Stimulated activated effector memory CD8-positive, alpha-beta T cell treated with anti-CD3 and anti-CD28 coated beads, Interleukin-12 subunit alpha, Interleukin-12 subunit beta, amount 100 ng/mL, for 72 hours (primary cell): ENCODE results near the gene FAM174C.

Source experiments
- ATAC-seq: fragments of 150-1000 bp; cut with Tn5 transposase; 2 replicates; pipeline ENCODE4 v1.10.0; 2021
- DNase-seq, 2 donors: peaks; one replicate each; pipeline ENCODE4 v3.0.0; 2021 to 2022; ENCODE audit warnings: low spot score in 2 of 2
- H3K27ac Mint-ChIP-seq: one replicate; pipeline ENCODE4 v1.8.0; 2022; ENCODE audit warnings: mild to moderate bottlenecking, mixed read lengths
- H3K36me3 Mint-ChIP-seq: one replicate; pipeline ENCODE4 v1.8.0; 2022; ENCODE audit warnings: mild to moderate bottlenecking, mixed read lengths
- H3K4me1 Mint-ChIP-seq: one replicate; pipeline ENCODE4 v1.8.0; 2022; ENCODE audit warnings: mixed read lengths
- H3K4me3 Mint-ChIP-seq: one replicate; pipeline ENCODE4 v1.8.0; 2022; ENCODE audit warnings: mild to moderate bottlenecking, mixed read lengths
- H3K9me3 Mint-ChIP-seq: one replicate; pipeline ENCODE4 v1.8.0; 2022; ENCODE audit warnings: mixed read lengths

The FAM174C gene

DNA sequence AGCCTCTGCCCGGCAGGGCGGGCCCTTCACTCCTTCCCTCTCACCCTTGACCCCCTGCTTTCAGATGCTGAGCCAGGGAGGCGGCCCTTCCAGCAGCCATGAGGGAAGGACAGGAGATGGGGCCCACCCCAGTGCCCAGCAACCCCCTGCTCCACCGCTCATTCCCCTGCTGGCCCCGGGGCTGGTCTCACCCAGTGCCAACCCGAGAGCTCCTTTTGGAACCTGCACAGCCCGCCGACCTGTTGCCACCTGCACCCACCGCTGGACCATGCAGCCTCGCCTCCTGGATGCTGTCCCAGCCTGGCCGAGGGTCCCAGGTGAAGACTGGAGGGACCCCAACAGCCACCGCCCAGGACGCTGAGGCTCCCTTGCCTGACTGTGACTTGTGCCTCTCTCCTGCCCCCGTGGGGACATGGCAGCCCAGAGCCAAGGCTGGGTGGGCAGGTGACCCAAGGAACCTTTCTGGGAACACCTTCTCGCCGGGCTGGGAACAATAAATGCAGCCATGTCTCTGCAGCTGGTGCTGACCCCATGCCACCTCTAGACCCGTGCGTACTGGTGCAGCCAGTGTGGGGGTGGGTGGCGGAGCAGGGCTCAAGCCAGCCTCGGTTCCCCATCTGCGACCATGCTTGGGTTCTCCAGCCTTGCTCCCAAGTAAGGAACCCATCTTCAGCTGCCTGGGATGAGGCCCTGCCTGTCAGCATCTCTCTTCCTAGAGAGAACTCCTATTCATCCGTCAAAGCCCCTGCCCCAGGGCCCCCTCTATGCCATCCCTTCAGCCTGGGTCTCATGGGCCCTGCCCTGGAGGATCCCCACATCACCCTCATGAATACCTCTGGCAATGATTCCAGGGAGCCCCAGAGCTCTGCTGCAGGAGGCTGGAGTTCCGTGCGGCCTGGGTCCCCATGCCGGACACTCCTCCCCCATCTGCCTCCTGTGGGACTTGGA is 3.7 kb downstream of the FAM174C start:
- H3K4me1 Mint-ChIP-seq = peaks cover 21% of the 10 kb centered on the region
- peaks cover 65% of the 10 kb centered on the region for H3K36me3 Mint-ChIP-seq
- ATAC-seq = no peak
- DNase-seq = no peak
- H3K9me3 Mint-ChIP-seq = no peaks in the 10 kb centered on the region
- no peak overlapping the region for H3K27ac Mint-ChIP-seq
- H3K4me3 Mint-ChIP-seq = no peak overlapping the region

DNA sequence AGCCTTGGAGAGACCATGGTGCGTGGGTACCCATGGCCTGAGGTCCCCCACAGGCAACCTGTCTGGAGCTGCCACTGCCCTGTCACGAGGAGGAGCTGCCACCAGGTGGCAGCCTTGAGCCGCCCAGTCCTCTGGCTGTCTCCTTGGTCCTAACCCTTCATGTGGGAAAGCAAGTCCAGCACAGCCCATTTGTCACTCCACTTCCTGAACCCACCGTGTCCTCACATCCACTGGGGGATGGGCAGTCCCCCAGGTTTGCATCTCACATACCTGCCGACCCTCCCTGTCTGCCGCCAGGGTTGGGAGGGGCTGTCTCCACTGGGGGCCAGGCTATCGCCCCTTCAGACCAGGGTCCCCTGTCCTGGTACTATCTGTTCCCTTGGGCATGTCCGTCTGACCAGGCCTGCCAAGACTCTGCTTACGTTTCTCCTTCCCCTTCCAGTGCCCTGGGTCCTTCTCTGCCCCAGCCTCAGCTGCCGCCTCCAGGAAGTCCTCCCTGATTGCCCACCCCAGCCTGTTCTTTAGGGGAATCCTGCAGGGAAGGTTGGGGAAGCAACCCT is 4.5 kb downstream of the FAM174C start:
- H3K36me3 Mint-ChIP-seq = peaks cover 56% of the 10 kb centered on the region
- ATAC-seq = peak; percentile 34
- H3K4me1 Mint-ChIP-seq = peaks cover 19% of the 10 kb centered on the region
- H3K4me3 Mint-ChIP-seq = no peak overlapping the region
- peak overlapping the region; percentile 74 for H3K27ac Mint-ChIP-seq
- no peaks in the 10 kb centered on the region for H3K9me3 Mint-ChIP-seq
- DNase-seq = peak; percentile 80 to 91

DNA sequence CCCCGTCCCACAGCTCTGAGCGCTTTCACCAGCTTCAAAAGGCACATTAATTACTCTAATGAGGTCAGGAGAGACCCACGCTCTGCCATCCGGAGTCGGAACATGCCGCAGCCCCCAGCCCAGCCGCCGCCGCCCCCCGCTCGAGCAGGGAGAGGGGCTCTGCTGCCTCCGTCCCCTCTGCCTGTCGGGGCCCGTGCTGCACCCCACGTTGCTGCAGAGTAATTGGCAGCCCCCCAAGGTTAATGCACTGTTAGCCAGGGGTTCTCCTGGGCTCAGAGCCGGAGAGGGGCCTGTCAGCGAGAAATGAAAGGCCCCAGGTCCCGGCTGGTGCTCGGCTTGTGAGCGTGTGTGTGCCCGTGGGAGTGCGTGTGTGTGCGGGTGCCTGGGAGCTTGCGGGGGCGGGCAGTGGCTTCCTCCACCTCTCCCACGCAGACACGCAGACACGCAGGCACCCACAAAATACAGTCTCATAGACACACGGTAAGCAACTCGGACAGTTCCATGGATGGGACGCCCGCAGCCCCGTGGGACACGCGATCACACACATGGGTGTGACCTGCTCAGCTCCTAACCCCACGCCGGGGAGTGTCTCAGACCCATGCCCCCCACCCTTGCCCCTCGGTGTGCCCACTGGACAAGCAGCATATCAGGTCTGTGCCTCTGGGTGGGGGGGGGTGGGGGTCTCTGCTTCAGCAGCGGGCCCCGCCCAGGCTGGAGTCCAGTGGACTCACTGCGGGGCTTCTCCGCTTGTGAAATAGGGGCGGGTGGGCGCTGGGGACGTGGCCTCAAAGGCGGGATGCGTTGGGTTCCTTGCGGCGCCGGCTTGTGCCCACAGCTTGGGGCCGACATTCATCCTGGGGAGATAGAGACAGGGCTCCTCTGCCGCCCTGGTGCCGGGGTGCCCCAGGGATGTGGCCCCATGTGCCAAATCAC is 5.6 kb downstream of the FAM174C start:
- Mint-ChIP-seq H3K4me3 (no peak overlapping the region), H3K36me3 (peaks cover 46% of the 10 kb centered on the region), H3K27ac (peak overlapping the region; percentile 63), H3K9me3 (no peaks in the 10 kb centered on the region), H3K4me1 (peaks cover 19% of the 10 kb centered on the region)
- ATAC-seq (no peak), DNase-seq (no peak)

DNA sequence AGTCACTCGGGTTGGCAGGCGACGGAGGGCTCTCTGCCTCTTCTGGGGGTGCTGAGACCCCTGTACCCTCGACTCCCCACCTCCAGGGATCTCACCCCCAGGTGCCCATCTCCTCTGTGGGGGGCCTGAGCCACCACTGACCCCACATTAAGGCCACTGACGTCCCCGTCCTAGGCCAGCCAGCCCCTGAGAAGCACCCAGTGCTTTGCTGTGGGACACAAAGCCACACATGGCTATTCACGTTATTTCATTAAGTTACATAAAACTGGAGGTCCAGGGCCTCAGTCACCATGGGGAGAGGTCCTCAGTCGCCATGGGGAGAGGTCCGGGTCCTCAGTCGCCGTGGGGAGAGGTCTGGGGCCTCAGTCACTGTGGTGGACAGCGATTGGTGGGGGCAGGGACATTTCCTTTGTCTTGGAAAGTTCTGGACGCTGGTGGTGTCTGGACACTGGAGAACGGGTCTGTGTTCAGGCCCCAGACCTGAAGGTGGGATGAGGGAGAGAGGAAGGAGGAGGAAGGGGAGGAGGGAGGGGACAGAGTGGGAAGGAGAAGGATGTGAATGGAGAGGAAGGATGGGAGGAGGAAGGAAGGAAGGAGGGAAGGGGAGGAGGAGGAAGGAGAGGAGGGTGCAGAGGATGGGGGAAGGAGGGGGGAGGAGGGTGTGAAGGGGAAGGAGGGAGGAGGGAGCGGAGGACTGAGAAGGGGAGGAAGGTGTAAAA is 6.4 kb downstream of the FAM174C start:
- Mint-ChIP-seq H3K4me3 (no peak overlapping the region), H3K27ac (peak overlapping the region; percentile 63), H3K9me3 (no peaks in the 10 kb centered on the region), H3K4me1 (peaks cover 20% of the 10 kb centered on the region), H3K36me3 (peaks cover 37% of the 10 kb centered on the region)
- no peak for DNase-seq
- ATAC-seq = no peak

DNA sequence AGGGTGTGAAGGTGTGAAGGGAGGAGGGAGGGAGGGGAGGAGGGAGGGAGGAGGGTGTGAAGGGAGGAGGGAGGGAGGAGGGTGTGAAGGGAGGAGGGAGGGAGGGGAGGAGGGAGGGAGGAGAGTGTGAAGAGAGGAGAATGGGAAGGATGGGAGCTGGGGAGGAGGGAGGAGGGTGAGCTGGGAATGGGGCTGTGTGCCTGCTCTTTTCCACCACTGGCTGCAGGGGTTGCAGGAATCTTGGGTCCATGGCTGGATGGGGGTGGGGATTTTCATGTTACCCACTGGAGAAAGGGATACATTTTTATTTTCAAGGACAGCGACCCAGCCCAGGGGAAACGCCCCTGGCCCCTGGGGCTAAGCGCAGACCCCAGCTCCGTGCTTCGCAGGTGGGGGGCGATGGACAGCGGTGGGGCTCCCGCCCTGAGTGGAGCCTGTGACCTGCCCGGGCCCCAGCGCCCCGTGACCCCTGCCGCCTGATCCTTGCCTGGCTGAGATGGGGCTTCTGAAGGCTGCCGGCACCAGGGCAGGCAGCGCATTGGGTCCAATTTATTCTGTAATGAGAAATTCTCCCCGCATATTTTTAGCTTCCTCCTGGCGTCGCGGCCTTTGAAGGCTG is 7.4 kb downstream of the FAM174C start:
- H3K36me3 Mint-ChIP-seq = peaks cover 28% of the 10 kb centered on the region
- H3K4me1 Mint-ChIP-seq = peaks cover 18% of the 10 kb centered on the region

DNA sequence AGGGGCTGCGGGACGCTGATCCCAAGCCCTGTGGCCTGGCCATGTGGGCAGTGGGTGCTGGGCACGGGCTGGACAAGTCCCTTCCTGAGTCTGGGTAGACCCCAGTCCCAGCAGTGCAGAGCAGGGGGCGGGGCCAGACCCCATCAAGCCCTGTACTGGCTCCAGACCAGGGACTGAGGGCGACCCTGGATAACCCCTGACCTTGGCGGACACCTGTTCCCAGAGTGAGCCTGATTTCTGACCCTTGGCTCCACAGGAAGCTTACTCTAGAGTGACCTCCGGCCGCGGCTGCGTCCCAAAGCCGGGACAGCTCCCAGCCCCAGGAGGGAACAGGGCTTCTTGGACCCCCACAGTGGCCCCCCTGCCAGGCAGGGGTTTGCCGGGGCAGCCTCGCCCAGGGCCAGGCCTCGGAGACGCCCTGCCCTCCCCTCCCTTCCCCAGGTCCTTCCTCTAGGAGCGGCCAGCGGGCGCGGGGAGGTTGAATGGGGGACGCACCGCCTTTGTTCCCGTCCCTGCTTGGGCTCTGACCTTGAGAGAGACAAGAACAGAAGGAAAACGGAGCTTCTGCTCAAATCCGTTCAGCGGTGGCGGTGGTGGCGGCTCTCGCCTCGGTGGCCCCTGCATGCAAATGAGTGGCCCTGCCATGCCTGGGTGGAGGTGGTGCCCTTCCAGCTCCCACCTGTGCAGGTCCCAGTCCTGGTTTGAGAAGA is 8.0 kb downstream of the FAM174C start:
- no peak overlapping the region for H3K4me3 Mint-ChIP-seq
- DNase-seq = peak in 1 of 2 donors; percentile 57
- ATAC-seq = no peak

More for the DNA sequence above, 7.4 kb downstream of the FAM174C start:
- H3K27ac Mint-ChIP-seq = no peak overlapping the region
- ATAC-seq (no peak), DNase-seq (no peak)
- H3K9me3 Mint-ChIP-seq = no peaks in the 10 kb centered on the region
- H3K4me3 Mint-ChIP-seq = no peak overlapping the region

DNA sequence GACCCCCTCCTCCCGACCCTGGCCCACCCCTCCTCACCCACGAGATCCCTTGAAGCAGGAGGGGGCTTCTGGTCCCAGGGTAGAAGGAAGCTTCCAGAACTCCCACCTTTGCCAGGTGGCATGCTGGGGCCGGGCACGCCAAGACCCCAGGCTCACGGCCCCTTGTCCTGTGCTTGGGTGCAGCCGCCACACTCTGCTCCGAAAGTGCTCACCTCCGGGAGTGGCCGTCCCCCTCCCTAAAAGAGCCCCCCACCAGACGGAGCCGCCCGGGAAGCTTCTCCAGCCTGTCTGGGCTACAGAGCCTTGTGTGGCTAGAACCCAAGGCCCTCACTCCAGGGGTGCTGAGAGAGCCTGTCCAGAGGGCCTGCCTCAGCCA is 8.6 kb downstream of the FAM174C start:
- Mint-ChIP-seq H3K9me3 (no peaks in the 10 kb centered on the region), H3K4me3 (peak overlapping the region; percentile 46), H3K4me1 (peaks cover 18% of the 10 kb centered on the region), H3K36me3 (peaks cover 16% of the 10 kb centered on the region), H3K27ac (no peak overlapping the region)
- DNase-seq = no peak
- ATAC-seq = no peak

More for the DNA sequence above, 8.0 kb downstream of the FAM174C start:
- Mint-ChIP-seq H3K36me3 (peaks cover 21% of the 10 kb centered on the region), H3K4me1 (peaks cover 18% of the 10 kb centered on the region), H3K27ac (no peak overlapping the region), H3K9me3 (no peaks in the 10 kb centered on the region)

DNA sequence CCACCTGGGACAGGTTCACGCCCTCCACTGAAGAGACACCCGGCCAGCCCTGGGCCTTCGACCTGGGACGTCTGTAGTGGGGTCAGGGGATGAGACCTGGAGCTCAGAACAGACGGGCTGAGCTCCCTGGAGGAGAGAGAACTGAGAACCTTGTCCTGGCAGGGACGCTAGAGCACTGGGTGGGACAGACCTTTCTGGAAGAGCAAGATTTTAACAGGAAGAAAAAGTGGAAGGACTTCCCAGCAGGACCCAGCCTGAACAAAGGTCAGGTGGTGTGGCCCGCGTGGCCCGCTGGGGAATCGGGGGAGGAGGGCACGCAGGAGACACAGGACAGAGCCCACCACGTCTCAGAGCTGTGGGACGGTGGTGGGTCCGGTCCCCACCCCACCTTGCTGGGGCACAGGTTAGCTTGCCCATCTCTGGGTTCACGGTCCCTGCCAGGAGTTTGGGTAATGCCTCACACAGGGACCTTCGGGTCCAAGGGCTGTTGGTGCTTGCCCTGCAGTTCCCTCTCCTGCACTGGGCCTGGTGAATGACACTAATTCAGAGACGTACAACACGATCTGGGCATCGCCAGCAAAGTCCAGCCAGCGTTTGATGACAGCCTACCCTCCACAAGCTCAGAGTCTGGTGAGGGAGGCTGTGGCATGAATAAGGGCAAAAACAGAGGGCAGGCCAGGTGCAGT is 9.1 kb downstream of the FAM174C start:
- Mint-ChIP-seq H3K36me3 (peaks cover 10% of the 10 kb centered on the region), H3K4me1 (peaks cover 16% of the 10 kb centered on the region), H3K27ac (no peak overlapping the region), H3K9me3 (no peaks in the 10 kb centered on the region), H3K4me3 (peak overlapping the region; percentile 46)
- no peak for DNase-seq
- ATAC-seq = no peak

DNA sequence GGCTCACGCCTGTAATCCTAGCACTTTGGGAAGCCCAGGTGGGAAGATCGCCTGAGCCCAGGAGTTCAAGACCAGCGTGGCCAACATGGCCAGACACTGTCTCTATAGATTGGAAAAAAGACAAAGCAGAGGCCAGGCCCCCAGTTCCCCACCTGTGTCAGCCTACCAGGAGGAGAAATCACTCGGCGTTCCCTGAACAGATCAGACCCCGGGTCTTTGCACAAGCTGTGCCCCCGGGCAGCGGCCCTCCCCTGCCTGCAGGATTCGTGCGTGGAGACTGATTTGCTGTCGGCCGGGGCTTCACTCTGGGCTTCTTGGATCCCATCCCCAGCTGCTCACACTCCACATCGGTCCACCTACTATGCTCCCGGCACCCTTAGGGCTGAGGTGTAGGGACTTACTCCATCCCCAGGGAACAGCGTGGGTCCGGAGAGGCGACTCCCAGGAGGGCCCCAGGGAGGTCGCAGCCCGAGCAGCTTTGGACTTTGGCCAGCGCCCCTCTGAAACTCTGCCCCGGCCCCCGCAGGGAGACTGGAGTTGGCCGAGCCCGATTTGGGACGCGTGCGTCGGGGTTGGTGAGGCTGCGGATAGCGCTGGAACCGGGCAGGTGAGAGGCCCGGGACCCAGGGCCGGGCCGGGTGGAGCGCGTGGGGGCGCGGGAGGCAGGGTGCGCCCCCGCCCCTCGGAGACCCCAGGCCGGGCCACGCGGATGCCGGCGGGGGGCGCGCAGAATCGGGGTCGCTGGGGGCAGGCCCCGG is 9.8 kb downstream of the FAM174C start:
- Mint-ChIP-seq H3K9me3 (no peaks in the 10 kb centered on the region), H3K4me3 (peak overlapping the region; percentile 46), H3K27ac (no peak overlapping the region), H3K36me3 (peaks cover 6% of the 10 kb centered on the region), H3K4me1 (peaks cover 9% of the 10 kb centered on the region)
- peak in 1 of 2 donors; percentile 57 for DNase-seq
- no peak for ATAC-seq

DNA sequence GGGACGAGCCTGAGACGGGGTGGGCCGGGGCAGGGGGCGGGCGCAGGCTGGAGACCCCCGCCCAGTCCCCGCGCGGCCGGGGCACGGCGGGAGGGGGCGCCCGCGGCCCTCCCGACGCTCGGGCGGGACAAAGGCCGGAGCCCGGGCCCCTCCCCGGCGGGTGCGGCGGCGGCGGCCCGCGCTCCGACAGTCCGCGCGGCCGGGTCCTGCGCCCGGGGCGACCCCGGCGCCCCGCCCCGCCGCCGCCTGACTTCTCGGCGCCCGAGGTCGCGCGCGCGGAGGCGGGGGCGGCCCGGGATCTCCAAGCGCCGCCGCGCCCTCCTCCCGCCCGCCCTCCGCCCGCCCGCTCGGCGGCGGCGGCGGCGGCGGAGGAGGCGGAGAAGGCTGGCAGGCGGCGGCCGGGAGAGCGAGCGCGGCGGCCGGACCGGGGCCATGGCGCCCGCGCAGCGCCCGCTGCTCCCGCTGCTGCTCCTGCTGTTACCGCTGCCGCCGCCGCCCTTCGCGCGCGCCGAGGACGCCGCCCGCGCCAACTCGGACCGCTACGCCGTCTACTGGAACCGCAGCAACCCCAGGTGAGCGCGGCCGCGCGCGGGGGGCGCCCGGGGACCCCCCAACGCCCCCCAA is 10.5 kb downstream of the FAM174C start, which contains the start of gene EFNA2:
Gene EFNA2, plus strand, starts transcription at position 137 of the 624 bp plus-strand sequence. Its CDS starts 296 bp downstream, at position 433.
- Mint-ChIP-seq H3K36me3 (peaks cover 6% of the 10 kb centered on the region), H3K9me3 (no peaks in the 10 kb centered on the region), H3K4me3 (peak within 1 kb of the TSS; percentile 65), H3K4me1 (peaks cover 6% of the 10 kb centered on the region), H3K27ac (no peak within 1 kb of the TSS)
- DNase-seq (no peak), ATAC-seq (no peak)

DNA sequence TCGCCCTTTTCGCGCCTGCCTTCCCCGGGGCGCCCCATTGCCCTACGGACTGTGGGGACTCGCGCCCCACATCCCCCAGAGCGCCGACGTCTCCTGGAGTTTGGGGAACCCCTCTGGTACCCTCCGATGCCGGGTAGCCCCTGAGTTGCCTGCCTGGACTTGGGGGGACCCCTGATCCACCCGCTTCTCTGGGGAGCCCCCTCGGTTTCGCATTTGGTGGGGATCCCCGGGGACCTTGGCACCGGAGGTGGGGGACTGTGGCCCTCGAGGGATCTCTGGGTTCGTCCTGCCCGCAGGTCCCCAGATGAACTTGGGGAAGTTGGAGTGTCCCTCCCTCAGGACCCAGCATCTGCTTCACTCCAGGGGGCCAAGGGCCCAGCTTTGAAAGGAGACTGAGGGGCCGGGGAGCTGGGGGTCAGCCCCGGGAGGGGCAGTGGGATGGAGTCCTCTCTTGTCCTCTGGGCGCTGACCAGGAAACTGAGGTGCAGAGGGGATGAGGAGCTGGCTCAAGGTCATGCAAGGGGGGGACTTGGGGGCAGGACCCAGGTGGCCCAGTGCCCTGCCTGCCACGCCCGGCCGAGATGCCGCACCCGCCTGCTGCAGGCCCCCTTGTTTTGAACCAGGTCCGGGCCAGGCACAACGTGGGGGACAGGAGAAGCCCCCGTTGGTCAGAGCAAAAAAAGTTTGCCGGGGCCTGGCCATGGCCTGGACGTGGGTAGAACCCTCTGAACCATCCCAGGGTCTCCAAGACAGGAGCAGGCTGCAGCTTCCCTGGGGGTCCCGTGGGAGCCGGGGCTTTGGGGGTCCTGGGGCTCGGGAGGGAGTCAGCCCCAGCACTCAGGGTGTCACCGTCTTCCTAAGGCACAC is 11.4 kb downstream of the FAM174C start:
- H3K27ac Mint-ChIP-seq = no peak overlapping the region
- no peaks in the 10 kb centered on the region for H3K9me3 Mint-ChIP-seq
- DNase-seq = no peak
- peak overlapping the region; percentile 65 for H3K4me3 Mint-ChIP-seq
- H3K36me3 Mint-ChIP-seq = peaks cover 3% of the 10 kb centered on the region
- H3K4me1 Mint-ChIP-seq = peaks cover 6% of the 10 kb centered on the region
- ATAC-seq = no peak
